Measurements from ENCODE around the gene ARMCX6. TPM values are rescaled to one million over a fixed set of nuclear protein-coding genes. Genes with fewer than 3 reads are reported as not detected.
A peak's percentile ranks its signal among the peaks of the same experiment; 100 is the strongest.

ARMCX6 gene
- total RNA-seq, 1 experiment from 2014 or later: 57.2 TPM

Small RNA genes lying within 50 kb of the gene (small RNA-seq; reads per million reads assigned to genes)
- 0.55 reads per million, percentile 12 among the genes with 10 or more reads in this experiment for gene RNU6-30P

Other genes starting within 250 kb of the ARMCX6 start
- gene BTK, start 231.8 kb downstream of the ARMCX6 start, total RNA-seq (2014; rRNA removed; shearing (Covaris generic); ENCODE audit: low replicate concordance): 81.6 and 94.2 TPM in 2 replicates
- gene RPL36A, start 227.0 kb downstream of the ARMCX6 start, total RNA-seq (2014; rRNA removed; shearing (Covaris generic); ENCODE audit: low replicate concordance): 1,280 and 3,178 TPM in 2 replicates
- 25.8 and 30.1 TPM in 2 replicates for gene GLA, start 210.1 kb downstream of the ARMCX6 start, total RNA-seq (2014; rRNA removed; shearing (Covaris generic); ENCODE audit: low replicate concordance)
- 34.8 and 55.4 TPM in 2 replicates for gene HNRNPH2, start 209.8 kb downstream of the ARMCX6 start, total RNA-seq (2014; rRNA removed; shearing (Covaris generic); ENCODE audit: low replicate concordance)
- gene ARMCX4, start 132.5 kb downstream of the ARMCX6 start, total RNA-seq (2014; rRNA removed; shearing (Covaris generic); ENCODE audit: low replicate concordance): 0.94 and 5.9 TPM in 2 replicates
- not detected in 2 replicates for gene ARMCX1, start 67.5 kb downstream of the ARMCX6 start, total RNA-seq (2014; rRNA removed; shearing (Covaris generic); ENCODE audit: low replicate concordance)
- 21.4 and 22.2 TPM in 2 replicates for gene ARMCX3, start 5.2 kb upstream of the ARMCX6 start, total RNA-seq (2014; rRNA removed; shearing (Covaris generic); ENCODE audit: low replicate concordance)
- gene ARMCX2, start 41.9 kb upstream of the ARMCX6 start, total RNA-seq (2014; rRNA removed; shearing (Covaris generic); ENCODE audit: low replicate concordance): not detected in 2 replicates